Measurements from ENCODE around the gene BRAP. TPM values are rescaled to one million over a fixed set of nuclear protein-coding genes. Genes with fewer than 3 reads are reported as not detected.

The BRAP gene
- total RNA-seq, 4 donors from 2014 or later: 10.8 to 17.3 (median 15.9) TPM

- Histone ChIP-seq H3K4me1 (peaks cover 0 to 13% (median 9%) of the 10 kb centered on the region in 4 donors), H3K36me3 (no peaks in the 10 kb centered on the region), H3K27me3 (no peaks in the 10 kb centered on the region), H3K4me3 (no peak overlapping the region), H3K9me3 (no peaks in the 10 kb centered on the region), H3K27ac (peak overlapping the region; percentile 42 to 73 (median 58))
- in situ Hi-C loops (cut with MboI; ENCODE audit: low pct_ligation_motif_present in 1 of 4, low pct_unique_long_range_greater_than_20kb in 1 of 4, low sequenced_read_pairs in 3 of 4) (no loop called here), intact Hi-C loops (cut with DNase I; ENCODE audit: low total_unique reads) (no loop called here)
- TF ChIP-seq CTCF (IDR thresholded peaks at IDR 0.05) (no peak), POLR2A (IDR thresholded peaks at IDR 0.05) (no peak), POLR2AphosphoS5 (IDR thresholded peaks at IDR 0.05) (no peak), EP300 (IDR thresholded peaks at IDR 0.05; ENCODE audit: low read depth) (no peak)
- DNase-seq: peak; percentile 23
- WGBS, 2 donors (ENCODE audit: low coverage in 1 of 2): 55 to 77% methylated on average over 4 to 19 of the region's 19 CpGs
These were observed 49.4 kb downstream of the BRAP start for GRCh38 chr12:111636209-111636945.

GRCh38 chr12:111635524-111635923 lies 50.2 kb downstream of the BRAP start:
- Histone ChIP-seq H3K27me3 (no peaks in the 10 kb centered on the region), H3K9me3 (no peaks in the 10 kb centered on the region), H3K27ac (peak overlapping the region; percentile 42 to 73 (median 58)), H3K4me1 (peaks cover 0 to 13% (median 9%) of the 10 kb centered on the region in 4 donors), H3K4me3 (no peak overlapping the region), H3K36me3 (no peaks in the 10 kb centered on the region)
- TF ChIP-seq CTCF (IDR thresholded peaks at IDR 0.05) (no peak), POLR2AphosphoS5 (IDR thresholded peaks at IDR 0.05) (no peak), POLR2A (IDR thresholded peaks at IDR 0.05) (no peak), EP300 (IDR thresholded peaks at IDR 0.05; ENCODE audit: low read depth) (no peak)
- intact Hi-C loops (cut with DNase I; ENCODE audit: low total_unique reads): no loop called here
- 73 to 83% methylated on average over 4 to 8 of the region's 8 CpGs for WGBS, 2 donors (ENCODE audit: low coverage in 1 of 2)
- in situ Hi-C loops (cut with MboI; ENCODE audit: low pct_ligation_motif_present in 1 of 4, low pct_unique_long_range_greater_than_20kb in 1 of 4, low sequenced_read_pairs in 3 of 4): no loop called here
- DNase-seq: no peak

- Histone ChIP-seq H3K27me3 (no peaks in the 10 kb centered on the region), H3K27ac (no peak overlapping the region), H3K36me3 (no peaks in the 10 kb centered on the region), H3K4me3 (no peak overlapping the region), H3K9me3 (no peaks in the 10 kb centered on the region), H3K4me1 (no peaks in the 10 kb centered on the region)
- in situ Hi-C loops (cut with MboI; ENCODE audit: low pct_ligation_motif_present in 1 of 4, low pct_unique_long_range_greater_than_20kb in 1 of 4, low sequenced_read_pairs in 3 of 4): no loop called here
- WGBS, 2 donors (ENCODE audit: low coverage in 1 of 2): 92 to 94% methylated on average over 5 to 7 of the region's 7 CpGs
- TF ChIP-seq CTCF (IDR thresholded peaks at IDR 0.05): no peak
- TF ChIP-seq POLR2A (IDR thresholded peaks at IDR 0.05): no peak
- no peak for TF ChIP-seq EP300 (IDR thresholded peaks at IDR 0.05; ENCODE audit: low read depth)
- no peak for TF ChIP-seq POLR2AphosphoS5 (IDR thresholded peaks at IDR 0.05)
- intact Hi-C loops (cut with DNase I; ENCODE audit: low total_unique reads): no loop called here
- no peak for DNase-seq
These were observed 57.1 kb downstream of the BRAP start for GRCh38 chr12:111628505-111629260.

- no peaks in the 10 kb centered on the region for H3K4me1 ChIP-seq
- DNase-seq: no peak
- intact Hi-C loops (cut with DNase I; ENCODE audit: low total_unique reads): no loop called here
- no peaks in the 10 kb centered on the region for H3K36me3 ChIP-seq
- in situ Hi-C loops (cut with MboI; ENCODE audit: low pct_ligation_motif_present in 1 of 4, low pct_unique_long_range_greater_than_20kb in 1 of 4, low sequenced_read_pairs in 3 of 4): no loop called here
- H3K9me3 ChIP-seq: no peaks in the 10 kb centered on the region
- no peaks in the 10 kb centered on the region for H3K27me3 ChIP-seq
- 95 to 100% methylated on average over 5 to 6 of the region's 6 CpGs for WGBS, 2 donors (ENCODE audit: low coverage in 1 of 2)
- no peak overlapping the region for H3K4me3 ChIP-seq
- TF ChIP-seq POLR2AphosphoS5 (IDR thresholded peaks at IDR 0.05): no peak
- TF ChIP-seq POLR2A (IDR thresholded peaks at IDR 0.05): no peak
- no peak for TF ChIP-seq EP300 (IDR thresholded peaks at IDR 0.05; ENCODE audit: low read depth)
- TF ChIP-seq CTCF (IDR thresholded peaks at IDR 0.05): no peak
- H3K27ac ChIP-seq: no peak overlapping the region
These were observed 59.5 kb downstream of the BRAP start for GRCh38 chr12:111626230-111626629.

Measured in transverse colon (tissue), 4 donors.